ENCODE measurements around the gene DCAF8L1.
"Not testable (repeated sequence)": the region's sequence is repeated elsewhere in the genome, so short reads cannot be mapped to it uniquely, and the experiment has no call there.

Gene DCAF8L1

GRCh38 chrX:27981349-27981748 lies at the start of gene DCAF8L1:
DCAF8L1 (minus strand) TSS chrX:27981449; CDS start chrX:27981334, 115 bp downstream.
- no peak for ATAC-seq (replicated peaks; ENCODE audit: extremely low read depth, poor library complexity, severe bottlenecking)
- no peak for DNase-seq (ENCODE audit: low spot score in 2 of 2)
- no peaks in the 10 kb centered on the region for H3K9me3 Mint-ChIP-seq
- no peak within 1 kb of the TSS for H3K27ac Mint-ChIP-seq (ENCODE audit: low read depth)
- no peak within 1 kb of the TSS for H3K4me3 Mint-ChIP-seq
- no peaks in the 10 kb centered on the region for H3K27me3 Mint-ChIP-seq
- peaks cover 1% of the 10 kb centered on the region for H3K36me3 Mint-ChIP-seq (ENCODE audit: insufficient read depth)
- no peaks in the 10 kb centered on the region for H3K4me1 Mint-ChIP-seq

GRCh38 chrX:28022371-28022770 lies 41.1 kb upstream of the DCAF8L1 start:
- Mint-ChIP-seq H3K27ac (ENCODE audit: low read depth) (no peak overlapping the region), H3K4me1 (no peaks in the 10 kb centered on the region), H3K27me3 (no peaks in the 10 kb centered on the region), H3K36me3 (ENCODE audit: insufficient read depth) (no peaks in the 10 kb centered on the region), H3K9me3 (peaks cover 6% of the 10 kb centered on the region), H3K4me3 (no peak overlapping the region)
- no peak for DNase-seq (ENCODE audit: low spot score in 2 of 2)
- ATAC-seq (replicated peaks; ENCODE audit: extremely low read depth, poor library complexity, severe bottlenecking): no peak

- Mint-ChIP-seq H3K4me1 (no peaks in the 10 kb centered on the region), H3K9me3 (no peaks in the 10 kb centered on the region), H3K36me3 (ENCODE audit: insufficient read depth) (no peaks in the 10 kb centered on the region), H3K27me3 (no peaks in the 10 kb centered on the region), H3K27ac (ENCODE audit: low read depth) (no peak overlapping the region), H3K4me3 (no peak overlapping the region)
- DNase-seq (ENCODE audit: low spot score in 2 of 2) (no peak), ATAC-seq (replicated peaks; ENCODE audit: extremely low read depth, poor library complexity, severe bottlenecking) (no peak)
These were observed 35.6 kb upstream of the DCAF8L1 start for GRCh38 chrX:28016823-28017222.

GRCh38 chrX:28015993-28016392 lies 34.7 kb upstream of the DCAF8L1 start:
- Mint-ChIP-seq H3K9me3 (no peaks in the 10 kb centered on the region), H3K27ac (ENCODE audit: low read depth) (no peak overlapping the region), H3K36me3 (ENCODE audit: insufficient read depth) (no peaks in the 10 kb centered on the region), H3K4me1 (no peaks in the 10 kb centered on the region), H3K27me3 (no peaks in the 10 kb centered on the region), H3K4me3 (no peak overlapping the region)
- no peak for ATAC-seq (replicated peaks; ENCODE audit: extremely low read depth, poor library complexity, severe bottlenecking)
- no peak for DNase-seq (ENCODE audit: low spot score in 2 of 2)

GRCh38 chrX:28010875-28011274 lies 29.6 kb upstream of the DCAF8L1 start:
- Mint-ChIP-seq H3K9me3 (peaks cover 6% of the 10 kb centered on the region), H3K27ac (ENCODE audit: low read depth) (no peak overlapping the region), H3K27me3 (no peaks in the 10 kb centered on the region), H3K4me3 (no peak overlapping the region), H3K36me3 (ENCODE audit: insufficient read depth) (no peaks in the 10 kb centered on the region), H3K4me1 (no peaks in the 10 kb centered on the region)
- ATAC-seq (replicated peaks; ENCODE audit: extremely low read depth, poor library complexity, severe bottlenecking) (no peak), DNase-seq (ENCODE audit: low spot score in 2 of 2) (no peak)

- H3K27me3 Mint-ChIP-seq: no peaks in the 10 kb centered on the region
- no peak overlapping the region for H3K4me3 Mint-ChIP-seq
- no peaks in the 10 kb centered on the region for H3K36me3 Mint-ChIP-seq (ENCODE audit: insufficient read depth)
- no peaks in the 10 kb centered on the region for H3K9me3 Mint-ChIP-seq
- no peak overlapping the region for H3K27ac Mint-ChIP-seq (ENCODE audit: low read depth)
- DNase-seq (ENCODE audit: low spot score in 2 of 2) (no peak), ATAC-seq (replicated peaks; ENCODE audit: extremely low read depth, poor library complexity, severe bottlenecking) (no peak)
- H3K4me1 Mint-ChIP-seq: no peaks in the 10 kb centered on the region
These were observed 17.4 kb upstream of the DCAF8L1 start for GRCh38 chrX:27998666-27999065.

GRCh38 chrX:27997622-27998021 lies 16.4 kb upstream of the DCAF8L1 start:
- Mint-ChIP-seq H3K4me1 (no peaks in the 10 kb centered on the region), H3K27me3 (no peaks in the 10 kb centered on the region), H3K4me3 (no peak overlapping the region), H3K36me3 (ENCODE audit: insufficient read depth) (no peaks in the 10 kb centered on the region), H3K9me3 (no peaks in the 10 kb centered on the region), H3K27ac (ENCODE audit: low read depth) (no peak overlapping the region)
- DNase-seq (ENCODE audit: low spot score in 2 of 2): no peak
- ATAC-seq (replicated peaks; ENCODE audit: extremely low read depth, poor library complexity, severe bottlenecking): no peak

GRCh38 chrX:27996132-27996531 lies 14.9 kb upstream of the DCAF8L1 start:
- H3K9me3 Mint-ChIP-seq: no peaks in the 10 kb centered on the region
- no peaks in the 10 kb centered on the region for H3K27me3 Mint-ChIP-seq
- H3K36me3 Mint-ChIP-seq (ENCODE audit: insufficient read depth): no peaks in the 10 kb centered on the region

GRCh38 chrX:27995611-27996010 lies 14.4 kb upstream of the DCAF8L1 start:
- Mint-ChIP-seq H3K9me3 (no peaks in the 10 kb centered on the region), H3K4me3 (no peak overlapping the region), H3K27ac (ENCODE audit: low read depth) (no peak overlapping the region), H3K4me1 (no peaks in the 10 kb centered on the region), H3K36me3 (ENCODE audit: insufficient read depth) (no peaks in the 10 kb centered on the region), H3K27me3 (no peaks in the 10 kb centered on the region)
- DNase-seq (ENCODE audit: low spot score in 2 of 2) (no peak), ATAC-seq (replicated peaks; ENCODE audit: extremely low read depth, poor library complexity, severe bottlenecking) (no peak)

More at GRCh38 chrX:27996132-27996531, 14.9 kb upstream of the DCAF8L1 start:
- H3K4me3 Mint-ChIP-seq: no peak overlapping the region
- no peak for ATAC-seq (replicated peaks; ENCODE audit: extremely low read depth, poor library complexity, severe bottlenecking)
- DNase-seq (ENCODE audit: low spot score in 2 of 2): no peak
- no peak overlapping the region for H3K27ac Mint-ChIP-seq (ENCODE audit: low read depth)
- no peaks in the 10 kb centered on the region for H3K4me1 Mint-ChIP-seq

- Mint-ChIP-seq H3K27ac (ENCODE audit: low read depth) (no peak overlapping the region), H3K4me1 (no peaks in the 10 kb centered on the region), H3K36me3 (ENCODE audit: insufficient read depth) (no peaks in the 10 kb centered on the region), H3K27me3 (no peaks in the 10 kb centered on the region), H3K4me3 (no peak overlapping the region), H3K9me3 (no peaks in the 10 kb centered on the region)
- ATAC-seq (replicated peaks; ENCODE audit: extremely low read depth, poor library complexity, severe bottlenecking): no peak
- DNase-seq (ENCODE audit: low spot score in 2 of 2): no peak
These were observed 6.8 kb upstream of the DCAF8L1 start for GRCh38 chrX:27987862-27988646.

- H3K27me3 Mint-ChIP-seq; ATAC-seq (replicated peaks; ENCODE audit: extremely low read depth, poor library complexity, severe bottlenecking); H3K36me3 Mint-ChIP-seq (ENCODE audit: insufficient read depth); H3K4me3 Mint-ChIP-seq; H3K27ac Mint-ChIP-seq (ENCODE audit: low read depth); DNase-seq (ENCODE audit: low spot score in 2 of 2); H3K4me1 Mint-ChIP-seq; H3K9me3 Mint-ChIP-seq: not testable (repeated sequence)
These were observed 4.3 kb downstream of the DCAF8L1 start for GRCh38 chrX:27976934-27977333.

- Mint-ChIP-seq H3K27me3 (no peaks in the 10 kb centered on the region), H3K4me1 (no peaks in the 10 kb centered on the region), H3K27ac (ENCODE audit: low read depth) (no peak overlapping the region), H3K36me3 (ENCODE audit: insufficient read depth) (peaks cover 1% of the 10 kb centered on the region), H3K4me3 (no peak overlapping the region), H3K9me3 (peaks cover 4% of the 10 kb centered on the region)
- no peak for DNase-seq (ENCODE audit: low spot score in 2 of 2)
- no peak for ATAC-seq (replicated peaks; ENCODE audit: extremely low read depth, poor library complexity, severe bottlenecking)
These were observed 5.0 kb downstream of the DCAF8L1 start for GRCh38 chrX:27976284-27976683.

GRCh38 chrX:27968878-27969277 lies 12.4 kb downstream of the DCAF8L1 start:
- Mint-ChIP-seq H3K4me3 (no peak overlapping the region), H3K27ac (ENCODE audit: low read depth) (no peak overlapping the region), H3K27me3 (no peaks in the 10 kb centered on the region), H3K36me3 (ENCODE audit: insufficient read depth) (no peaks in the 10 kb centered on the region), H3K9me3 (peaks cover 6% of the 10 kb centered on the region), H3K4me1 (no peaks in the 10 kb centered on the region)
- ATAC-seq (replicated peaks; ENCODE audit: extremely low read depth, poor library complexity, severe bottlenecking) (no peak), DNase-seq (ENCODE audit: low spot score in 2 of 2) (no peak)
